SKM-1 treated with dmso at 0.1 percent for 144 hours (cell line): Measurements from ENCODE around the gene MAP3K15.
A peak's percentile ranks its signal among the peaks of the same experiment; 100 is the strongest.

Experiments used
- DNase-seq: peaks from one replicate; lab custom pipeline; 2025; ENCODE audit not compliant: unreplicated experiment; lab: John Stamatoyannopoulos, UW

Gene MAP3K15

GRCh38 chrX:19344661-19345060, 170.6 kb downstream of the MAP3K15 start:
- no peak for DNase-seq

DNA sequence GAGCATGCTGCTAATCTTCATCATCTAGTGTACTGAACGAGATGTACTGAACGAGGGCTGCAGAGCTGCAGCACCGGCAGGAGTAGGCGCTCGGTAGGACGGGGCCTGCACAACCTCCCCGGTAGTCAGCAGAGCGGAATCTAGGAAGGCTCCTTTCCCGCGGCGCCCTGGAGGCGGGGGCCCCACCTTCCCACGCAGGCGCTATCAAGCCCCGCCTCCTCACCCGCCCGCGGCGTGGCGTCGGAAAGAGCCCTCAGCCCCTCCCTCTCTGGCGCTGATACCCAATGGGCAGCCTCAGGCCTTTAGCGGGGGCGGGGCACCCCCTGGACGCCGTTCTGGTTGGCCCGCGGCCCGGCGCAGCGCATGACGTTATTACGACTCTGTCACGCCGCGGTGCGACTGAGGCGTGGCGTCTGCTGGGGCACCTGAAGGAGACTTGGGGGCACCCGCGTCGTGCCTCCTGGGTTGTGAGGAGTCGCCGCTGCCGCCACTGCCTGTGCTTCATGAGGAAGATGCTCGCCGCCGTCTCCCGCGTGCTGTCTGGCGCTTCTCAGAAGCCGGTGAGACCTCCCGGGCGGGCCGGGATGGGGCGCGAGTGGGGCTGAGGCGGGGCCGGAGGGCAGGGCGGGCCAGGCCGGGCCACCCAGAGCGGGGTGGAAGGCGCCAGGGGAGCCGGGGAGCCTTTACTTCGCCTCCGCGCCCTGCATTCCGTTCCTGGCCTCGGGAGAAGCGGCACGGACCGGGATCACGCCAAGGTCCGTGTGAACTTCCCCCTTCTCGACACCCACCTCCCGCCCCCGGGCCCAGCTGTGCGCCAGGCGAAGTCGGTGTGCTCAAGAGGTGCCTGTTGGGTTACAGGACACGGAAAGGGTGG, 171.5 kb downstream of the MAP3K15 start, which contains the start of gene PDHA1:
Gene PDHA1 (plus strand): TSS at position 393 of the 874 bp plus-strand sequence. CDS start 111 bp downstream, at position 504.
- peak; percentile 80 for DNase-seq

- DNase-seq: no peak
These were observed 172.2 kb downstream of the MAP3K15 start for GRCh38 chrX:19343085-19343534.

GRCh38 chrX:19342331-19342906, 172.9 kb downstream of the MAP3K15 start:
- DNase-seq: no peak

- DNase-seq: peak; percentile 61
These were observed 180.2 kb downstream of the MAP3K15 start for GRCh38 chrX:19334945-19335626.

DNA sequence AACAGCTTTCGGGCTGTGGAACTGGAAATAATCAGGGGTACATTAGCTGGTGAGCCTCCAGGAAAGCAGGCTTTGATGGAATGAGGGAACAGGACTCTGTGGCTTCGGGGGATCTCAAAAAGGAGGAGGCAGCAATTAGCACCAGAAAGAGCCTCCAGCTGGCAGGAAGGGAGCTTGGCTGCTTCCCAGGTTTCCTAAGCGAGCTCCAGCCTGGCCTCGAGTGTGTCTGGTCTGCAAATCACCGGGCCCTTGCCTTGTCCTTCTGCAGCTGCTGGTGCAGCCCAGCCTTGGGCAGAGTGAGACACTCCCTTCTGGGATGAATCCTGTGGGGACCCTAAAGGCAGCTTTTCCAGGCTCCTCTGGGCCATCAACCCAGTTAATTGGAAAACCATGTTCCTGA, 182.3 kb downstream of the MAP3K15 start:
- DNase-seq: no peak

DNA sequence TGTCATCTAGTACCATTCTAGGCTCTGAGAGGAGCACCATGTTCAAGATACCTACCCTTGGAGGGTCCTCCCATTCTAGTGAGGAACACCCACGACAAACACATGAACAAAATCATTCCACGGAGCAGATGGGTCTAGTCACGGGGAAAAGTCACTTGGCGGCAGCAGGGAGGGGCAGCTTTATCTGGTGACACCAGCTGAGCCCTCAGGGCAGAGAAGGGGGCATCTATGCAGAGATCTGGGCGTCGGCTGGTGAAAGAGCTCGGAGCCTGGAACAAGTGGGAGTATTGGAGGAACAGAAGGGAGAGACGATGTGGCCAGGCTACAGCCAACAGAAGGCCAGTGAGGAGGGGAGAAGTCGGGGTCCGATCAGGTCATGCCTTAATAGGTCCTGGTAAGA, 183.5 kb downstream of the MAP3K15 start:
- no peak for DNase-seq

- DNase-seq: no peak
These were observed 188.7 kb downstream of the MAP3K15 start for GRCh38 chrX:19326567-19326966.
